Right cardiac atrium (tissue), 5 donors: Measurements from ENCODE around the gene VIPR2. TPM values are rescaled to one million over a fixed set of nuclear protein-coding genes. Genes with fewer than 3 reads are reported as not detected.

ENCODE experiments used
- ATAC-seq, 2 donors: fragments of 200-7000 bp; cut with Tn5 transposase; one replicate each; pipeline versions ENCODE4 v1.8.0 to v1.9.1; 2020; ENCODE audit warnings: moderate library complexity in 2 of 2, mild to moderate bottlenecking in 1 of 2
- DNase-seq, 3 donors: peaks; one replicate each; pipeline ENCODE4 v3.0.0-alpha.2; 2020
- H3K27ac ChIP-seq: one replicate; pipeline ENCODE4 v1.5.1; 2013; ENCODE audit warnings: mild to moderate bottlenecking, low read length, control low read depth, moderate library complexity
- H3K27me3 ChIP-seq: one replicate; pipeline ENCODE4 v1.6.1; 2013; ENCODE audit not compliant: control insufficient read depth, insufficient read depth
- H3K4me1 ChIP-seq: one replicate; pipeline ENCODE4 v1.6.1; 2013; ENCODE audit warnings: low read length; ENCODE audit not compliant: control insufficient read depth, insufficient read depth
- H3K4me3 ChIP-seq: one replicate; pipeline ENCODE4 v1.5.1; 2013; ENCODE audit warnings: low read length, control low read depth
- H3K9me3 ChIP-seq: one replicate; pipeline ENCODE4 v1.6.1; 2013; ENCODE audit warnings: low read length; ENCODE audit not compliant: control insufficient read depth
- WGBS: extraction: QIAGEN DNeasy Blood & Tissue Kit; methylation state at CpG from one replicate; pipeline ENCODE4 v1.1.7; 2013; 5-methylcytosine and 5-hydroxymethylcytosine counted together
- intact Hi-C, 4 donors: fragments of 100-400 bp; cut with DNase I; formaldehyde crosslinking; loops; one replicate each; pipeline versions ENCODE4 v1.11.0 to v1.14.0; 2022 to 2023
- polyA plus RNA-seq: library from polyadenylated mRNA; stranded (reverse); fragments of 200-250 nt; gene quantifications from one replicate; pipeline ENCODE4 v1.2.3, GENCODE V29; 2013
- total RNA-seq, 4 donors: library from RNA; stranded (reverse); fragmentation: NEBNext Ultra II Directional; extraction: Animal tissue kit (Norgen Biotek cat#: 25700); gene quantifications; one replicate each; pipeline ENCODE4 v1.2.1, GENCODE V29; 2021
- donor health status: healthy with polysubstance abuse.
- donor health status: DM: no; HTN: yes; CAD: no.
- donor health status: DM: no; HTN: no; CAD: no.
- donor health status: DM: no; HTN: yes; CAD: no; lungs with severe emphysema.
- donor health status: DM: yes; HTN: yes; CAD: no.

The VIPR2 gene
- total and polyA plus RNA-seq, 5 donors, result 7.3 to 13.7 (median 9.5) TPM

- WGBS, result 77% methylated on average over 2 of the region's 2 CpGs
- Histone ChIP-seq H3K27ac (no peak overlapping the region), H3K4me1 (no peaks in the 10 kb centered on the region), H3K9me3 (no peaks in the 10 kb centered on the region), H3K27me3 (no peaks in the 10 kb centered on the region), H3K4me3 (no peak overlapping the region)
- intact Hi-C loops, result no loop called here
- DNase-seq (no peak), ATAC-seq (no peak)
Measured at GRCh38 chr7:159048656-159049055, 96.0 kb downstream of the VIPR2 start.

- H3K4me3 ChIP-seq, result no peak overlapping the region
- 91% methylated on average over 2 of the region's 2 CpGs for WGBS
- no peaks in the 10 kb centered on the region for H3K9me3 ChIP-seq
- no peak overlapping the region for H3K27ac ChIP-seq
- no peaks in the 10 kb centered on the region for H3K27me3 ChIP-seq
- ATAC-seq (no peak), DNase-seq (no peak)
- intact Hi-C loops, result no loop called here
- H3K4me1 ChIP-seq, result no peaks in the 10 kb centered on the region
Measured at GRCh38 chr7:159047536-159047935, 97.1 kb downstream of the VIPR2 start.

GRCh38 chr7:159046300-159046699 is 98.4 kb downstream of the VIPR2 start:
- ATAC-seq (no peak), DNase-seq (no peak)
- Histone ChIP-seq H3K4me1 (no peaks in the 10 kb centered on the region), H3K9me3 (no peaks in the 10 kb centered on the region), H3K4me3 (no peak overlapping the region), H3K27ac (no peak overlapping the region), H3K27me3 (no peaks in the 10 kb centered on the region)
- 92% methylated on average over 6 of the region's 6 CpGs for WGBS
- intact Hi-C loops, result no loop called here

GRCh38 chr7:159045839-159046238 is 98.8 kb downstream of the VIPR2 start:
- H3K27me3 ChIP-seq, result no peaks in the 10 kb centered on the region
- no peak for DNase-seq
- no peak for ATAC-seq
- intact Hi-C loops, result no loop called here
- H3K27ac ChIP-seq, result no peak overlapping the region
- no peaks in the 10 kb centered on the region for H3K9me3 ChIP-seq
- H3K4me3 ChIP-seq, result no peak overlapping the region
- WGBS, result 99% methylated on average over 1 of the region's 1 CpG
- no peaks in the 10 kb centered on the region for H3K4me1 ChIP-seq

GRCh38 chr7:159042581-159043101 is 102.0 kb downstream of the VIPR2 start:
- Histone ChIP-seq H3K27me3 (no peaks in the 10 kb centered on the region), H3K27ac (no peak overlapping the region), H3K4me1 (no peaks in the 10 kb centered on the region), H3K4me3 (no peak overlapping the region), H3K9me3 (no peaks in the 10 kb centered on the region)
- intact Hi-C loops, result no loop called here
- 68% methylated on average over 5 of the region's 5 CpGs for WGBS
- DNase-seq (peak in 2 of 3 donors; percentile 57 to 67), ATAC-seq (peak; percentile 84 to 89)

- intact Hi-C loops, result no loop called here
- DNase-seq, result peak in 1 of 3 donors; percentile 26
Measured at GRCh38 chr7:159042103-159042502, 102.6 kb downstream of the VIPR2 start.

GRCh38 chr7:159040912-159041711 is 103.6 kb downstream of the VIPR2 start:
- ATAC-seq (peak; percentile 25 to 26), DNase-seq (peak in 1 of 3 donors; percentile 41)
- Histone ChIP-seq H3K9me3 (no peaks in the 10 kb centered on the region), H3K27ac (no peak overlapping the region), H3K4me1 (no peaks in the 10 kb centered on the region), H3K4me3 (no peak overlapping the region), H3K27me3 (no peaks in the 10 kb centered on the region)
- intact Hi-C loops, result no loop called here
- WGBS, result 91% methylated on average over 24 of the region's 24 CpGs

More at GRCh38 chr7:159042103-159042502, 102.6 kb downstream of the VIPR2 start:
- Histone ChIP-seq H3K9me3 (no peaks in the 10 kb centered on the region), H3K27ac (no peak overlapping the region), H3K27me3 (no peaks in the 10 kb centered on the region), H3K4me3 (no peak overlapping the region), H3K4me1 (no peaks in the 10 kb centered on the region)
- ATAC-seq, result peak; percentile 10 to 25
- WGBS, result 76% methylated on average over 8 of the region's 8 CpGs

GRCh38 chr7:159040146-159040545 is 104.5 kb downstream of the VIPR2 start:
- DNase-seq, result peak in 2 of 3 donors; percentile 39 to 43

GRCh38 chr7:159039716-159040115 is 105.0 kb downstream of the VIPR2 start:
- no peak for ATAC-seq
- WGBS, result 90% methylated on average over 14 of the region's 14 CpGs

More at GRCh38 chr7:159040146-159040545, 104.5 kb downstream of the VIPR2 start:
- no peak for ATAC-seq
- Histone ChIP-seq H3K4me3 (no peak overlapping the region), H3K27me3 (no peaks in the 10 kb centered on the region), H3K4me1 (no peaks in the 10 kb centered on the region), H3K27ac (no peak overlapping the region), H3K9me3 (no peaks in the 10 kb centered on the region)
- WGBS, result 83% methylated on average over 10 of the region's 10 CpGs
- intact Hi-C loops, result no loop called here

GRCh38 chr7:159038066-159038465 is 106.6 kb downstream of the VIPR2 start:
- Histone ChIP-seq H3K4me1 (no peaks in the 10 kb centered on the region), H3K27me3 (no peaks in the 10 kb centered on the region), H3K27ac (no peak overlapping the region), H3K4me3 (no peak overlapping the region), H3K9me3 (no peaks in the 10 kb centered on the region)
- intact Hi-C loops, result loop anchor here in 1 of 4 donors (10.0 kb wide), 1 partner anchor 107 kb away; the partner anchor contains the start of gene VIPR2
- DNase-seq, result peak in 1 of 3 donors; percentile 10
- 84% methylated on average over 10 of the region's 10 CpGs for WGBS
- no peak for ATAC-seq

More at GRCh38 chr7:159039716-159040115, 105.0 kb downstream of the VIPR2 start:
- Histone ChIP-seq H3K4me1 (no peaks in the 10 kb centered on the region), H3K27ac (no peak overlapping the region), H3K4me3 (no peak overlapping the region), H3K27me3 (no peaks in the 10 kb centered on the region), H3K9me3 (no peaks in the 10 kb centered on the region)
- DNase-seq, result peak in 1 of 3 donors; percentile 9
- intact Hi-C loops, result loop anchor here in 1 of 4 donors (10.0 kb wide), 1 partner anchor 105 kb away; the partner anchor contains the start of gene VIPR2

GRCh38 chr7:159036916-159037605 is 107.6 kb downstream of the VIPR2 start:
- 64% methylated on average over 21 of the region's 21 CpGs for WGBS
- intact Hi-C loops, result loop anchor here in 1 of 4 donors (10.0 kb wide), 1 partner anchor 108 kb away; the partner anchor contains the start of gene VIPR2
- Histone ChIP-seq H3K4me3 (no peak overlapping the region), H3K27ac (no peak overlapping the region), H3K4me1 (no peaks in the 10 kb centered on the region), H3K27me3 (no peaks in the 10 kb centered on the region), H3K9me3 (no peaks in the 10 kb centered on the region)
- ATAC-seq, result no peak
- peak in 1 of 3 donors; percentile 44 for DNase-seq
